Lower lobe of right lung (tissue), 2 donors: ENCODE measurements around the gene MEX3B. TPM values are rescaled to one million over a fixed set of nuclear protein-coding genes. Genes with fewer than 3 reads are reported as not detected.

Experiments
- ATAC-seq, 2 donors: fragments of 200-7000 bp; cut with Tn5 transposase; one replicate each; pipeline ENCODE4 v1.9.1; 2020 to 2022; ENCODE audit warnings: mild to moderate bottlenecking in 2 of 2, moderate library complexity in 2 of 2
- DNase-seq: peaks from one replicate; pipeline ENCODE4 v3.0.0-alpha.2; 2020
- H3K27ac ChIP-seq: fragments of 200-600 bp; one replicate; pipeline ENCODE4 v1.8.0; 2022
- H3K27me3 ChIP-seq: fragments of 200-600 bp; one replicate; pipeline ENCODE4 v1.8.0; 2022; ENCODE audit warnings: low read depth
- H3K36me3 ChIP-seq: fragments of 200-600 bp; one replicate; pipeline ENCODE4 v1.8.0; 2022; ENCODE audit warnings: mild to moderate bottlenecking
- H3K4me1 ChIP-seq: fragments of 200-600 bp; one replicate; pipeline ENCODE4 v1.8.0; 2022
- H3K4me3 ChIP-seq: fragments of 200-600 bp; one replicate; pipeline ENCODE4 v1.8.0; 2022; ENCODE audit warnings: mild to moderate bottlenecking
- H3K9me3 ChIP-seq: fragments of 200-600 bp; one replicate; pipeline ENCODE4 v1.8.0; 2022
- intact Hi-C: fragments of 100-400 bp; cut with DNase I; formaldehyde crosslinking; loops from one replicate; pipeline ENCODE4 v1.11.0; 2022
- total RNA-seq: library from RNA; stranded (reverse); fragmentation: NEBNext Ultra II Directional; extraction: Animal tissue kit (Norgen Biotek cat#: 25700); gene quantifications from one replicate; pipeline ENCODE4 v1.2.1, GENCODE V29; 2021
- TF ChIP-seq, protein P1 (sequence below): fragments of 200-600 bp; IDR thresholded peaks from one replicate; pipeline ENCODE4 v1.8.0; 2022; ENCODE audit warnings: antibody characterized with exemption, mild to moderate bottlenecking
- donor health status: DM: no; HTN: yes; CAD: no; lungs with severe emphysema.

MEX3B gene
- total RNA-seq, 1 donor from 2014 or later = 1.8 TPM

DNA sequence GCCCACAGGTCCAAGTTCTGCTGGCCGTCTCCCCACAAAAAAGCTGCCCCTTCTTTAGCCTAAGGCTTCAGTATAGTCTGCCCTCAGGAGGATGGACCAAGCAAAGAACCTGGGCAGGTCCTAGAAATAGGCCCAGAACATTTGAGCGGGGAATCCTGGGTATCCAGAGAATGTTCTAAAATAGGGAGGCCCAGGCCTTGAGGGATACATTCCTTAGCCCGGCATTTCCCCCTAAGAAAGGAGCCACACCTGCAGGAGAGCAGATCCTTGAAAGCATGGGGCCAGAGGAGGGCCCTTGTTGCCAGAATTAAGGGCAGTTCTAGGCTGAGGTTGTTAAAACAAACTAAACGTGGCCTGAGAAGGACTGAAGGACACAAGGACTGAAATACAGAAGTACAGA is 20.6 kb upstream of the MEX3B start:
- no peaks in the 10 kb centered on the region for H3K9me3 ChIP-seq
- no peak overlapping the region for H3K4me3 ChIP-seq
- no peaks in the 10 kb centered on the region for H3K4me1 ChIP-seq
- no peak overlapping the region for H3K27ac ChIP-seq
- TF ChIP-seq, protein P1, sequence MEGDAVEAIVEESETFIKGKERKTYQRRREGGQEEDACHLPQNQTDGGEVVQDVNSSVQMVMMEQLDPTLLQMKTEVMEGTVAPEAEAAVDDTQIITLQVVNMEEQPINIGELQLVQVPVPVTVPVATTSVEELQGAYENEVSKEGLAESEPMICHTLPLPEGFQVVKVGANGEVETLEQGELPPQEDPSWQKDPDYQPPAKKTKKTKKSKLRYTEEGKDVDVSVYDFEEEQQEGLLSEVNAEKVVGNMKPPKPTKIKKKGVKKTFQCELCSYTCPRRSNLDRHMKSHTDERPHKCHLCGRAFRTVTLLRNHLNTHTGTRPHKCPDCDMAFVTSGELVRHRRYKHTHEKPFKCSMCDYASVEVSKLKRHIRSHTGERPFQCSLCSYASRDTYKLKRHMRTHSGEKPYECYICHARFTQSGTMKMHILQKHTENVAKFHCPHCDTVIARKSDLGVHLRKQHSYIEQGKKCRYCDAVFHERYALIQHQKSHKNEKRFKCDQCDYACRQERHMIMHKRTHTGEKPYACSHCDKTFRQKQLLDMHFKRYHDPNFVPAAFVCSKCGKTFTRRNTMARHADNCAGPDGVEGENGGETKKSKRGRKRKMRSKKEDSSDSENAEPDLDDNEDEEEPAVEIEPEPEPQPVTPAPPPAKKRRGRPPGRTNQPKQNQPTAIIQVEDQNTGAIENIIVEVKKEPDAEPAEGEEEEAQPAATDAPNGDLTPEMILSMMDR = no peak
- peaks cover 30% of the 10 kb centered on the region for H3K27me3 ChIP-seq
- intact Hi-C loops = no loop called here
- ATAC-seq = no peak
- no peaks in the 10 kb centered on the region for H3K36me3 ChIP-seq
- DNase-seq = no peak

DNA sequence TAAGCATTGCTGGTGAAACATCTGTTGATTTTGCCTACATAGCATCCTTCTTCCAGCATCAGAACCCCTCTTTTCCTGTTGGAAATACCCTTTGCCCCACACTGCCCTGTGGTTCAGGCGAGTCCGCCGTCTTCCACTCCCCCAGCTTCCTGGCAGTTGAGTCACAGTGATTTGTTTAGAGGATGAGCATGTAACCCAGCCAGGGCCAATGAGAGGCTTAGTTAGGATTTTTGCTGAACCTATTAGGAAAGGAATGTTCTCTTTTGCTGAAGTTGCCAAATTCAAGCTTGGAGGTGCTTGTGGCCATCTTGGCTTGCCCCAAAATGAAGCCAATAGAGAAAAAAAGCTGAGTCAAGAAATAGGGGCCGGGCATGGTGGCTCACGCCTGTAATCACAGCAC is 19.0 kb upstream of the MEX3B start:
- no peak for DNase-seq
- no peak for ATAC-seq
- intact Hi-C loops = no loop called here
- Histone ChIP-seq H3K4me3 (no peak overlapping the region), H3K27ac (no peak overlapping the region), H3K27me3 (peaks cover 41% of the 10 kb centered on the region), H3K4me1 (no peaks in the 10 kb centered on the region), H3K9me3 (no peaks in the 10 kb centered on the region), H3K36me3 (no peaks in the 10 kb centered on the region)
- TF ChIP-seq, protein P1 = no peak

DNA sequence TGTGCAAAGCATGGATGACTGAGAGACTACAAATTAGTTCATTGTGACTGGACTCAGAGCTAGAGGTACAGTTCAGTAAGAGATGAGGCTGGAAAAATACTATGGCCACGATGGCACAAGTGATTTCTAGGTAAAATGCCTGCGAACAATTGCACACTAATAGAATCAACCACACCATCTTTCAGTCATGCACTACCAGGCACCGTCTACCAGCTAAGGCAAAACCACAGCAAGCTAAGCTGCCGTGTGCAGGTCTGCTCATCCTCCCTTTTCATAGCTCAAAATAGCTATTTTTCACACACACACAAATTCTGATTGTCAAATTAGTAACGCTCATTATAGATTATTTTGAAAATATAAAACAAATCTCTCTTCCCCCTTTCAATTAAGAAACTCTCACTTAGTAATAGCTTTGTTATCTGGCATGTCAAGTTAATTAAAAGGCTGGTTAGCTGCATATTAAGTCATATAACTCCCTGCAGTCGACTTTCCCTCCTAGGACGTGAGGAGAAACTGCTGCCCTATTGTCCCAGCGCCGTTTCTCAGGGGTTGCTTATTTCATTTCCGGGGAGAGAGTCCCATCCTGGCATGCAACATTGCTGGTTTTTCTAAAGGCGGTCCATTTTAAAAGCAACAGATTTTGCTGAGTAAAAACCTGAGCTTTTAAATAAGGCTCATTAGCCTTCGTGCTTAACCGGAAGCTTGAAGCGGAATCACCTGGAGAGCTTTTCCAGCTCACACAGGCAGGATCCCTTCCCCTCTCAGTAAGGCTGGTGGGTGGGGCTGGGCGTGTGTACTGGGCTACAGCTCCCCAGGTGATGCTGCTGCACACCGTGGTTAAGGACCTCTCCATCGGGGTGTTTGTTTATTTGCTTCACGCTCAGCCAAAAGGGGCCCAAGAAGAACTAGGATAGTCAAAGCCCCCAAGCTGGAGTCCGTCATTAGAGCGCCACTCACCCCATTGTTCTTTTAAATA is 16.9 kb upstream of the MEX3B start:
- Histone ChIP-seq H3K4me1 (no peaks in the 10 kb centered on the region), H3K36me3 (no peaks in the 10 kb centered on the region), H3K4me3 (no peak overlapping the region), H3K9me3 (no peaks in the 10 kb centered on the region), H3K27ac (no peak overlapping the region), H3K27me3 (peaks cover 48% of the 10 kb centered on the region)
- ATAC-seq (no peak), DNase-seq (no peak)
- intact Hi-C loops = no loop called here
- TF ChIP-seq, protein P1 = no peak

DNA sequence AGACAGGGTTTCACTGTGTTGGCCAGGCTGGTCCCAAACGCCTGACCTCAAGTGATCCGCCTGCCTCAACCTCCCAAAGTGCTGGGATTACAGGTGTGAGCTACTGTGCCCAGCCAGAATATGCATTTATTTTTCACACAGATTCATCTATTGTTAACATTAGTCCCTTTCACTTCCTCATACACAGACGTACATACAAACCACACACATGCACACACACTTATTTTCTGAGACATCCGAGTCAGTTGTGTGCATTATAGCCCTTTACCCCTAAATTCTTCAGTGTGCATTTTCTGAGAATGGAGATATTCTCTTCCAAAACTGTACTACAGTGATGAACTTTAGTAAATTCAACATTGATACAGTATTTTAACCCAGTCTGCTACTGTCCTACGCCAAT is 15.0 kb upstream of the MEX3B start:
- TF ChIP-seq, protein P1 = no peak
- Histone ChIP-seq H3K4me3 (no peak overlapping the region), H3K9me3 (no peaks in the 10 kb centered on the region), H3K4me1 (no peaks in the 10 kb centered on the region), H3K36me3 (no peaks in the 10 kb centered on the region), H3K27ac (no peak overlapping the region), H3K27me3 (peaks cover 66% of the 10 kb centered on the region)
- no peak for ATAC-seq
- intact Hi-C loops = no loop called here
- DNase-seq = no peak

DNA sequence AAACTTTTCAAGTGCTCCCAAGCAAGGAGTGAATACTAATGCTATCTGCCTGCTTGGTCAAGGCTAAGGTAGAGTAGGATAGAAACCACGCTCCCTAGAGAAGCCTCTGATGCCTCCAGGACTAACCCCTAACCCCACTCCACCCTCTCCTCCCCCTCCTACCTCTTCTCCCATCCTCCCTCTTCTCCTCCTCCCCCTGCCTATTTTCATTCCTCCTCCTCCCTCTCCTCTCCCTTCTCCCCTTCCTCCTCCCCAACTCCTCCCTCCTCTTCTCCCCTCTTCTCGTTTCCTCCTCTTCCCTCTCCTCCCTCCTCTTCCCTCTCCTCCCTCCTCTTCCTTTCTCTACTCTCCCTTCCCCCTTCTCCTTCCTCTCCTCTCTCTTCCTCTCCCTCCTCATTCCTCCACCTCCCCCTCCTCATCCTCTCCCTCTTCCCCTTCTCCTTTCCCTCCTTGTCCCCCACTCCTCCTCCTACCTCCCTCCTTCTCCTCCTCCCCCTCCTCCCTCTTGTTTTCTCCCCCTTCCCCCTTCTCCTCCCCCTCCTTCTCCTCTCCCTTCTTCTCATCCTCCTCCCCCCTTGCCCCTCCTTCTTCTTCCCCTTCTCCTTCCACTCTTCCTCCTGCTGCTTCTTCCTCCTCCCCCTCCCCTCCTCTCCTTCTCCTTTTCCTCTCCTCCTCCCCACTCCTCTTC is 12.8 kb upstream of the MEX3B start:
- TF ChIP-seq, protein P1 = no peak
- intact Hi-C loops = no loop called here
- no peaks in the 10 kb centered on the region for H3K36me3 ChIP-seq
- DNase-seq (no peak), ATAC-seq (no peak)
- H3K27me3 ChIP-seq = peaks cover 57% of the 10 kb centered on the region
- H3K9me3 ChIP-seq = no peaks in the 10 kb centered on the region
- no peak overlapping the region for H3K27ac ChIP-seq
- H3K4me3 ChIP-seq = no peak overlapping the region
- H3K4me1 ChIP-seq = no peaks in the 10 kb centered on the region
